Measurements from ENCODE around the gene ZNF683.
"Not testable (repeated sequence)": the region's sequence is repeated elsewhere in the genome, so short reads cannot be mapped to it uniquely, and the experiment has no call there.

Gene ZNF683

GRCh38 chr1:26384076-26384475 is 11.5 kb upstream of the ZNF683 start:
- no peak for DNase-seq

DNA sequence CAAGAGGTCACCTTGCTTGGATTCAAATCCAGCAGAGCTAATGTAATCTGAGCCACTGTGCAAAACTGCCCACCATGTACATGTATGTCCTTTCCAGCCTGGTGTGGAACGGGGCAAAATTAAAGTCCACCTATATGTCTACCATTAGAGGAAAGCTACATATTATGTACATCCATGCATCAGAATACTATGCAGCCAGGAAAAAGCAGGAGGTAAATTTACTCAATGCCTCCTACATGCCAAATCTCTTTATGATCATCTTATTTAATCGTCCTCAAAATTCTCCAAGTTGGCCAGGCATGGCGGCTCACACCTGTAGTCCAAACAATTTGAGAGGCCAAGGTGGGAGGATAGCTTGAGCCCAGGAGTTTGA is 6.3 kb upstream of the ZNF683 start:
- no peak for DNase-seq

DNA sequence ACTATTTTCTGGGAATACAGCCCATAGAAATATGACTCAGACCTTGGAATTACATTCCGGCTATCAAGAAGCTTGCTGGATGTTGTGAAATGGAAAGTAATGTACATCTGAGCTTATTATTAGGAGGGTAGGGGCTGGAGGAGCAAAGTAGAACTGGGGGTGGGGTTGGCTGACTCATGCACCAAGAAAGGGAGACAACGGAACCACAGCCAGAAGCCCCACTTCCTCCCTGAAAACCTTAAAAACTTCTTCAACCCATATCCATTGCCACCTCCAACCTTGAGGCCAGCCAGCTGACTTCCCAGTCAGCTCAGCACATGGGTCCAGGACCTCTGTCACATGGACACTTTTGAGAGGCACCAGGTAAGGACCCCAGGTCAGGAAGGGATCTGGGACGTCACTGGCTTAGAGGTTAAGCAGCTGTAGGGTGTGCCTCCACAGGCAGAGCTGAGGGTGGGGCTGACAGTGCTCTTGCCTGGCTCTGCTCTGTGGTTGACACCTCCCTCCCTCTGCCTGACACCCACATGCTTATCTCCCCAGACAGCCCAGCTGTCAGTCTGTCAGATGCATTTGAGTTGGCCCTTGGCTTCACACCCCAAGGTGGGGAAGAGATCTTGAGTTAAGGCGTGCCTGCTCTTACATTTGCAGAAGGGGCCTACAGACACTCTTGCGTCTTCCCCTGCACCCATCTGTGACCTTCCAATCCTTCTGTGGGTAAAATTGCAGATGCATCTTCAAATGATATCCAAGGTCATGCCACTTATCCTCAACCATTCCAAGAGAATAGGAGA is 5.7 kb upstream of the ZNF683 start:
- no peak for DNase-seq

DNA sequence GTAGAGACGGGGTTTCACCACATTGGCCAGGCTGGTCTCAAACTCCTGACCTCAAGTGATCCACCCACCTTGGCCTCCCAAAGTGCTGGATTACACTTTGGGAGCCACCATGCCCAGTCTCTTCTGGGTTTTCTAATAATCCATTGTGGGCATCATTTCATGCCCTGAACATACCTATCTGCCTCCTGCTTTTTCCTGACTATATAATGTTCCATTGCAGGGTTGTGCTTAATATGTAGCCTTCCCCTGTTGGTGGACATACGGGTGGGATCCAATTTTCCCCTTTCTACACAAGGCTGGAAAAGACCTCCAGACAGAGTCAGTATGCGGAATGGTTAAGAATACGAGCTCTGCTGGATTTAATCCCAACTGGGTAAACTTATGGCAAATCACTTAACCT is 3.5 kb upstream of the ZNF683 start:
- no peak for DNase-seq

- DNase-seq = no peak
These were observed 2.5 kb upstream of the ZNF683 start for GRCh38 chr1:26375081-26375480.

GRCh38 chr1:26374361-26374760 is 1.8 kb upstream of the ZNF683 start:
- not testable (repeated sequence) for DNase-seq

DNA sequence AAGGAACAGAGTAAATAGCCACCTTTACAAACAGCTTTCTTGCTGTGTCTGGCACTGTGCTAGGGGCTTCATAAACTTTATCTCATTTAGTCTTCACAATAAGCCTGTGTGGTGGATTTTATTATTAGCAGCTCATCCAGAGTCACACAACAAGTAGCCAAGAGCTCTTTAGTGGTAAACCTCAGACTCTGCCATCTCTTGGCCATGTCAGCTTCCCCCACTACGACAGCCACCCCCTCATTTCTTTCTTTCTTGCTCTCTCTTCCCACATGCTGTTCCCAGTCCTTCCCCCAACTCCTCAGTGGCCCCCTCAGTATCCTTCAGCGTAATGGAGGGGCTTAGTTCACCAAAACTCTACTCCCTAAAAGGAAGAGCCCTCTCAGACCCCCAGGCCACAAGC is 1.2 kb upstream of the ZNF683 start:
- DNase-seq = no peak

GRCh38 chr1:26373281-26373680 is 731 bp upstream of the ZNF683 start:
- DNase-seq = no peak

- no peak for DNase-seq
These were observed 511 bp downstream of the ZNF683 start for GRCh38 chr1:26372039-26372438.

DNA sequence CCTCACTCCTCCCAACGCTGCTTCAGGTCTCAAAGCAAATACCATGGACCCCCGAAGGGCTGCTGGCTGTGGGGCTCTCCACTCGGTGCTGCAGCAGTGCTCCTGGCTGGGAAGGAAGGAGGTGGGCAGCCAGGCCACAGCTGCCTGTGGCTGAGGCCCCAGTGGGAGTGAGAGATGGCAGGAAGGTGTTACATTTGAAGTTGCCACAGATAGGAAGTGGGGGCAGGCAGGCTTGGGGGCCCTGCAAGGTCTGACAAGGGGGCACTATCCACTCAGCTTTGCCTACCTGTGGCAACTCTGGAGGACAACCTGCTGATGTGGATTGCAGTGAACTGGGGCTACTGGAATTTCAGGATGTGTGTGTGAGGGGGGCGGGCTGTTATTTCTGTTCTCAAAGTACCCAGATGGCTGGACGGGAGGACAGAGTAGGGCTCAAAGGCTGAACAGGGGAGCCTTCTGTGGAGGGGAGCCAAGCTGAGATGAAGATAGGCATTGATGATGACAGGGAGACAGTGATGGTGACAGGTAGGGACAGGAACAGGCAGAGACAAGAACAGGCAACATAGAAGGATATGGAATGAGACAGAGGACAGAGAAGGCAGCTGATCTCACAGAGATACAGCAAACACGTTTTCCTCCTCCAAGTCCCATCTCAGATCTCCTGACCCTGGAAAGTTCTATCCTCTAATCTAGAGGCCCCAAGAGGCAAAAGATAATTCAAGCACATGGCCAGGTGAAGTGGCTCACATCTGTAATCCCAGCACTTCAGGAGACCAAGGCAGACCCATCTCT is 1.8 kb downstream of the ZNF683 start:
- no peak for DNase-seq

GRCh38 chr1:26368486-26368885 is 4.1 kb downstream of the ZNF683 start:
- no peak for DNase-seq

GRCh38 chr1:26368006-26368405 is 4.5 kb downstream of the ZNF683 start:
- DNase-seq = no peak

GRCh38 chr1:26367441-26367840 is 5.1 kb downstream of the ZNF683 start:
- no peak for DNase-seq

- peak; percentile 67 for DNase-seq
These were observed 7.6 kb downstream of the ZNF683 start for GRCh38 chr1:26364956-26365355.

- peak; percentile 6 for DNase-seq
These were observed 8.8 kb downstream of the ZNF683 start for GRCh38 chr1:26363549-26364448.

DNA sequence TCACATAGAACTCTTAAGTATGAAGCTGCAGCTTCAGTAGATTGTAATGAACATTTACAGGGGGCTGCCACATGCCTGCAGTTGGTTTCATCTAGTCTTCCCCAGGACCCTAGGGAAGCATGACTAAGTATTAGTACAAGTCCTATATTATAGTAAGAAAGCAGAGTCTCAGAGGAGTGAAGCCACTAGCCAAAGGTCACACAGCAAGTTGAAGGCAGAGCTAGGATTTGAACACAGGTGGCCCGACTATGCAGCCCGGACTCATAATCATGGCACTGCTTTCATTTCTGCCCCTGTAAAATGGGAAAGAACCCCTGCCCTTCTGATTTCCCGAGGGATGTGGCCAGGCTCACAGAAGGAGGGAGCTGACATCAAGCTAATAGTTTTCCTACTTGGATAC is 10.2 kb downstream of the ZNF683 start:
- no peak for DNase-seq

- no peak for DNase-seq
These were observed 10.9 kb downstream of the ZNF683 start for GRCh38 chr1:26361605-26362122.

DNA sequence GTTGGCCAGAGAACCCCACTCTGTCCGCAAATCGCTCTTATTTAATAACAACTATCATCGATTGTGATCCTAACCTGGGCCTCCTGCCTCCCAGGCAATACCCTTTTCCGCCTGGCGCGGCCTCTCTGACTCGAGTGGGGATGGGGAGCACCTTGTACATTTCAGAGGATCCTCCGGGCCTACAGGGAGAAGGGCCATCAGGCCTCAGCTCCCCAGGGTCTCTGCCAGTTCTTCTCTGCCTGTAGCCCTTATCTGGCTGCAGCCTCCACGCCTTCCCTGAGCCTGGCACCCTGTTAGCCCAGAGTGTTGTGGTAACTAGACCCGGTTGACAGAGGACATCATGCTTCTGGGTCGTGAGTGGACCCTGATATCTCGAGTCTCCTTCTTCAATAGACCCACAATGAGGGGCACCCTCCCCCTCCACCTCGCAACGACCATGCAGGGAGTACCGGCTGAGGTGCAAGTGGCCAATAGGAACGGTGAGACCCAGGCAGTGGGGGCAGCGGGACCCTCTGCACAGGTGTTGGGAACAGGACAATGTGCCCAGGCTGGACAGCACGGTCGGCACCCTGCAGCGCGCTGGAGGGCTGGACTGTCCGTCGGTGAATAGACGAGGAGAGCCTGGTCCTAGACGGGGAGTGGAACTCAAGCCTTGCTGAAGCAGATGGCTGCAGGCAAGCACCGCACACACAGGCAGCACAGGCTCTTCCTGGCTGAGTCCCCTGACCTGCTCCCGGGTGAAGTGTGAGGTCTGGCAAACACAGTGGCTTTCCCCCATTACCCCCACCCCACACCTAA is 11.5 kb downstream of the ZNF683 start:
- DNase-seq = no peak

DNA sequence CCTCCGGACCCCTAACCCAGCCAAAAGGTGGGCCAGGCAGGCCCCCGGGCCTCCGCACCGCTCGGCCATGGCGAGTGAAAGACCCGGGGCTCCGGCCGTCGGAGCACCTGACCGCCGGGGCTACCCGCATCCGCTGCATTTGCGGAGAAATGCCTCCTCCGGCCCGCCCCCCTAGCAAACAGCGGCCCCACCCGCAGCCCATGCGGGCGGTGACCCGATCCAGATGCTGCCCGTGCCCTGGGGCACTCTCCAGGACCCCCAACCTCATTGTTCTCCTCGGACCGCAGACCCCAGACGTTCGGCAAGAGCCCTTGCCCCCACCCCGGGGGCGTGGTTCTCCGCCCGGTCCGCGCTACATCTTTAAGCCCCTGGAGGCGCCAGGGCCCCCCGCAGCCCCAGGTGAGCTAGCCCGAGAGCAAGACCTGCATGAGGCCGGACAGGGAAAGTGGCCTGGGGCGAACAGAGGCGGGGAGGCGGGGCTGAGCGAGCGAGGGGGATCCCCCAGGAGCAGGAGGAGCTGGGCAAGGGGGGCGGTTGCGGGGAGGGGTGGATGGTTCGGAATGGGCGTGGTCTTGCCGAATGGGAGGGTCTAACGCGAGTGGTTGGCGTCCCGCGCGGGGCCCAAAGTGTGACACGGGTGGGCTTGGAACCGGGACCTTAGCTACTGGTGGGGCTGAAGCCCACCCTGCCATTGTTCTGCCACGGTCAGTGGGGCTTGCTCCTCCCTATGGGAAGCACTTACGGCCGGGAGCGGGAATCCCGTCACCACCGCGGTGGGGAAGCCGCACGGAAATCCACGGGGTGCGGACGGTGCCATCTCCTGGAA is 12.4 kb downstream of the ZNF683 start:
- no peak for DNase-seq

GRCh38 chr1:26358411-26359384 is 13.9 kb downstream of the ZNF683 start:
- no peak for DNase-seq
